Posterior vena cava (tissue), 2 donors: Measurements from ENCODE around the gene P2RX2. TPM values are rescaled to one million over a fixed set of nuclear protein-coding genes. Genes with fewer than 3 reads are reported as not detected.
A peak's percentile ranks its signal among the peaks of the same experiment; 100 is the strongest.

Experiments used
- DNase-seq: peaks from one replicate; pipeline ENCODE4 v3.0.0-alpha.2; 2020; ENCODE audit warnings: low spot score
- intact Hi-C, 2 donors: fragments of 100-400 bp; cut with DNase I; formaldehyde crosslinking; loops; one replicate each; pipeline versions ENCODE4 v1.14.1 to v1.14.2; 2022 to 2023
- total RNA-seq, 2 donors: library from RNA; stranded (reverse); fragmentation: NEBNext Ultra II Directional; extraction: Animal tissue kit (Norgen Biotek cat#: 25700); gene quantifications; one replicate each; pipeline ENCODE4 v1.2.1, GENCODE V29; 2021
- donor health status: DM: yes; HTN: yes; CAD: no.
- donor health status: DM: yes; HTN: yes; CAD: no.

P2RX2 gene
- total RNA-seq, 2 donors from 2014 or later: not detected

GRCh38 chr12:132629330-132629729 lies 10.8 kb downstream of the P2RX2 start:
- peak; percentile 6 for DNase-seq
- intact Hi-C loops: no loop called here

- intact Hi-C loops: loop anchor here in 1 of 2 donors (10.0 kb wide), 1 partner anchor 1966 kb away; no protein-coding TSS in a partner anchor
- no peak for DNase-seq
These were observed 12.1 kb downstream of the P2RX2 start for GRCh38 chr12:132630672-132631071.

- peak; percentile 73 for DNase-seq
- intact Hi-C loops: loop anchor here in 1 of 2 donors (10.0 kb wide), 1 partner anchor 1967 kb away; no protein-coding TSS in a partner anchor
These were observed 13.1 kb downstream of the P2RX2 start for GRCh38 chr12:132631666-132632065.

- peak; percentile 68 for DNase-seq
- intact Hi-C loops: loop anchor here in 1 of 2 donors (10.0 kb wide), 1 partner anchor 1968 kb away; no protein-coding TSS in a partner anchor
These were observed 14.1 kb downstream of the P2RX2 start for GRCh38 chr12:132632521-132633228.

- intact Hi-C loops: loop anchor here in 1 of 2 donors (10.0 kb wide), 1 partner anchor 1969 kb away; no protein-coding TSS in a partner anchor
These were observed 14.8 kb downstream of the P2RX2 start for GRCh38 chr12:132633398-132633797.

GRCh38 chr12:132633901-132634300 lies 15.3 kb downstream of the P2RX2 start:
- peak; percentile 70 for DNase-seq
- intact Hi-C loops: loop anchor here in 1 of 2 donors (10.0 kb wide), 1 partner anchor 1969 kb away; no protein-coding TSS in a partner anchor

More at GRCh38 chr12:132633398-132633797, 14.8 kb downstream of the P2RX2 start:
- DNase-seq: peak; percentile 19

- intact Hi-C loops: loop anchor here in 1 of 2 donors (10.0 kb wide), 1 partner anchor 1970 kb away; no protein-coding TSS in a partner anchor
- DNase-seq: peak; percentile 63
These were observed 15.9 kb downstream of the P2RX2 start for GRCh38 chr12:132634411-132634990.

GRCh38 chr12:132635076-132635955 lies 16.7 kb downstream of the P2RX2 start:
- DNase-seq: peak; percentile 67
- intact Hi-C loops: loop anchor here in 1 of 2 donors (10.0 kb wide), 1 partner anchor 1971 kb away; no protein-coding TSS in a partner anchor

- DNase-seq: no peak
These were observed 19.2 kb downstream of the P2RX2 start for GRCh38 chr12:132637811-132638210.

GRCh38 chr12:132638541-132639408 lies 20.2 kb downstream of the P2RX2 start:
- intact Hi-C loops: loop anchor here in 1 of 2 donors (10.0 kb wide), 1 partner anchor 1974 kb away; no protein-coding TSS in a partner anchor
- peak; percentile 64 for DNase-seq

More at GRCh38 chr12:132637811-132638210, 19.2 kb downstream of the P2RX2 start:
- intact Hi-C loops: loop anchor here in 1 of 2 donors (10.0 kb wide), 1 partner anchor 1973 kb away; no protein-coding TSS in a partner anchor

- intact Hi-C loops: loop anchor here in 1 of 2 donors (10.0 kb wide), 1 partner anchor 1975 kb away; no protein-coding TSS in a partner anchor
- DNase-seq: no peak
These were observed 21.5 kb downstream of the P2RX2 start for GRCh38 chr12:132639956-132640520.

- intact Hi-C loops: no loop called here
- DNase-seq: no peak
These were observed 22.4 kb downstream of the P2RX2 start for GRCh38 chr12:132640936-132641335.

- DNase-seq: no peak
- intact Hi-C loops: no loop called here
These were observed 23.5 kb downstream of the P2RX2 start for GRCh38 chr12:132641811-132642650.

- intact Hi-C loops: no loop called here
- no peak for DNase-seq
These were observed 24.6 kb downstream of the P2RX2 start for GRCh38 chr12:132642846-132643835.

GRCh38 chr12:132646850-132647249 lies 28.3 kb downstream of the P2RX2 start:
- DNase-seq: no peak
- intact Hi-C loops: no loop called here

- DNase-seq: no peak
These were observed 29.3 kb downstream of the P2RX2 start for GRCh38 chr12:132647858-132648257.

More at GRCh38 chr12:132647858-132648257, 29.3 kb downstream of the P2RX2 start:
- intact Hi-C loops: no loop called here
